Spleen (tissue), 11 donors: ENCODE measurements around the gene CNPY4. TPM values are rescaled to one million over a fixed set of nuclear protein-coding genes. Genes with fewer than 3 reads are reported as not detected.
A peak's percentile ranks its signal among the peaks of the same experiment; 100 is the strongest.

ENCODE experiments used
- DNase-seq: peaks from one replicate; pipeline ENCODE4 v3.0.0-alpha.2; 2020
- H3K27ac ChIP-seq, 8 donors: fragments of 200-600 bp; sonication (generic) in 7 of 8; 1 replicate in 4 of 8; 2 replicates in 4 of 8; pipeline versions ENCODE4 v1.5.0 to v1.8.0; 2016 to 2021; ENCODE audit warnings: inconsistent platforms in 4 of 8, mild to moderate bottlenecking in 4 of 8, moderate library complexity in 1 of 8
- H3K27me3 ChIP-seq, 7 donors: fragments of 200-600 bp; sonication (generic) in 6 of 7; replicated peaks in 1 of 7; 1 replicate in 4 of 7; 2 replicates in 3 of 7; pipeline versions ENCODE4 v1.5.0 to v1.8.0; 2016 to 2021; ENCODE audit warnings: inconsistent platforms in 3 of 7, mild to moderate bottlenecking in 1 of 7
- H3K36me3 ChIP-seq, 6 donors: fragments of 200-600 bp; sonication (generic) in 5 of 6; 1 replicate in 4 of 6; 2 replicates in 2 of 6; pipeline versions ENCODE4 v1.5.0 to v1.8.0; 2016 to 2021; ENCODE audit warnings: inconsistent platforms in 2 of 6
- H3K4me1 ChIP-seq, 6 donors: fragments of 200-600 bp; sonication (generic) in 5 of 6; 1 replicate in 3 of 6; 2 replicates in 3 of 6; pipeline versions ENCODE4 v1.5.0 to v1.8.0; 2016 to 2021; ENCODE audit warnings: inconsistent platforms in 3 of 6
- H3K4me3 ChIP-seq, 8 donors: fragments of 200-600 bp; sonication (generic) in 7 of 8; 1 replicate in 4 of 8; 2 replicates in 4 of 8; pipeline versions ENCODE4 v1.5.0 to v1.8.0; 2016 to 2021; ENCODE audit warnings: inconsistent platforms in 4 of 8, mild to moderate bottlenecking in 4 of 8, moderate library complexity in 2 of 8
- H3K9me3 ChIP-seq, 8 donors: fragments of 200-600 bp; sonication (generic) in 7 of 8; 1 replicate in 4 of 8; 2 replicates in 4 of 8; pipeline versions ENCODE4 v1.5.0 to v1.8.0; 2016 to 2021; ENCODE audit warnings: inconsistent platforms in 4 of 8
- CTCF ChIP-seq, 11 experiments: fragments of 200-600 bp in 7 of 11; fragments of 450-650 bp in 4 of 11; sonication (generic) in 4 of 11; IDR thresholded peaks in 8 of 11; conservative IDR thresholded peaks in 3 of 11; 1 replicate in 7 of 11; 2 replicates in 4 of 11; pipeline versions ENCODE4 v1.4.0 to v1.8.0; 2016 to 2021; ENCODE audit warnings: antibody characterized with exemption in 11 of 11, inconsistent platforms in 4 of 11, mild to moderate bottlenecking in 1 of 11
- POLR2A ChIP-seq, 3 donors: fragments of 450-650 bp; IDR thresholded peaks; one replicate each; pipeline ENCODE4 v1.5.1; 2017; ENCODE audit warnings: antibody characterized with exemption in 3 of 3, mild to moderate bottlenecking in 1 of 3
- POLR2AphosphoS5 ChIP-seq, 3 donors: sonication (generic); formaldehyde crosslinking; IDR thresholded peaks; one replicate each; pipeline ENCODE4 v1.5.1; 2017; ENCODE audit warnings: antibody characterized with exemption in 3 of 3
- WGBS, 5 donors: extraction: QIAGEN DNeasy Blood & Tissue Kit in 3 of 5; methylation state at CpG; one replicate each; pipeline versions ENCODE4 v1.1.5 to v1.1.7; 2013 to 2018; 5-methylcytosine and 5-hydroxymethylcytosine counted together
- intact Hi-C: fragments of 100-400 bp; cut with DNase I; formaldehyde crosslinking; loops from one replicate; pipeline ENCODE4 v1.15.0; 2023; ENCODE audit warnings: low total_unique reads
- polyA plus RNA-seq, 3 donors: library from polyadenylated mRNA; stranded (reverse); fragments of 200-250 nt; gene quantifications; one replicate each; pipeline ENCODE4 v1.2.1, GENCODE V29; 2013
- total RNA-seq, 7 donors: library from RNA; depleted of rRNA in 3 of 7; stranded (reverse); fragments of >200 nt in 3 of 7; fragmentation: NEBNext Ultra II Directional in 4 of 7; extraction: Animal tissue kit (Norgen Biotek cat#: 25700) in 4 of 7; gene quantifications; one replicate each; pipeline versions ENCODE4 v1.1.0 to v1.2.1, GENCODE V29; 2016 to 2021
- donor health status: healthy with polysubstance abuse.
- donor health status: DM: no; HTN: no; CAD: no; lungs with moderate emphysema.
- donor health status: DM: no; HTN: no; CAD: no.
- donor health status: Bipolar disorder and iron deficiency.
- donor health status: healthy.
- donor health status: DM: no; HTN: no; CAD: no.
- donor health status: DM: yes; HTN: yes; CAD: no.

CNPY4 gene
- total and polyA plus RNA-seq, 10 donors, result 9.7 to 19.7 (median 13.8) TPM

- no peaks in the 10 kb centered on the region for H3K36me3 ChIP-seq
- peak overlapping the region in 2 of 8 donors; percentile 32 to 51 for H3K27ac ChIP-seq
- peaks cover 2 to 49% (median 22%) of the 10 kb centered on the region in 6 donors for H3K4me1 ChIP-seq
- TF ChIP-seq POLR2A (IDR thresholded peaks at IDR 0.05) (no peak), POLR2AphosphoS5 (IDR thresholded peaks at IDR 0.05) (no peak), CTCF (IDR thresholded peaks at IDR 0.05 in 8 of 11, conservative IDR thresholded peaks at IDR 0.05 in 3 of 11) (no peak)
- peak; percentile 73 for DNase-seq
- intact Hi-C loops, result no loop called here
- H3K4me3 ChIP-seq, result no peak overlapping the region
- 58 to 75% (median 70%) methylated on average over 5 to 6 of the region's 6 CpGs for WGBS, 5 donors
- no peaks in the 10 kb centered on the region for H3K9me3 ChIP-seq
- H3K27me3 ChIP-seq, result peaks cover 0 to 30% (median 13%) of the 10 kb centered on the region in 7 donors
Observed at GRCh38 chr7:100163006-100163531, 43.6 kb downstream of the CNPY4 start.

- no peak overlapping the region for H3K4me3 ChIP-seq
- TF ChIP-seq POLR2AphosphoS5 (IDR thresholded peaks at IDR 0.05) (no peak), CTCF (IDR thresholded peaks at IDR 0.05 in 8 of 11, conservative IDR thresholded peaks at IDR 0.05 in 3 of 11) (no peak), POLR2A (IDR thresholded peaks at IDR 0.05) (no peak)
- H3K27ac ChIP-seq, result peak overlapping the region in 2 of 8 donors; percentile 32 to 51
- peaks cover 10 to 51% (median 28%) of the 10 kb centered on the region in 6 donors for H3K4me1 ChIP-seq
- DNase-seq, result peak; percentile 53
- H3K9me3 ChIP-seq, result no peaks in the 10 kb centered on the region
- H3K36me3 ChIP-seq, result no peaks in the 10 kb centered on the region
- H3K27me3 ChIP-seq, result peaks cover 0 to 38% (median 13%) of the 10 kb centered on the region in 7 donors
- 87 to 93% (median 90%) methylated on average over 5 of the region's 5 CpGs for WGBS, 5 donors
- intact Hi-C loops, result no loop called here
Observed at GRCh38 chr7:100163871-100164270, 44.4 kb downstream of the CNPY4 start.

- no peak for DNase-seq
- H3K4me1 ChIP-seq, result peaks cover 16 to 67% (median 34%) of the 10 kb centered on the region in 6 donors
Observed at GRCh38 chr7:100166317-100166940, 47.0 kb downstream of the CNPY4 start.

More at GRCh38 chr7:100166317-100166940, 47.0 kb downstream of the CNPY4 start:
- no peak for TF ChIP-seq CTCF (IDR thresholded peaks at IDR 0.05 in 8 of 11, conservative IDR thresholded peaks at IDR 0.05 in 3 of 11)
- no peak for TF ChIP-seq POLR2AphosphoS5 (IDR thresholded peaks at IDR 0.05)
- no peak for TF ChIP-seq POLR2A (IDR thresholded peaks at IDR 0.05)
- H3K27ac ChIP-seq, result peak overlapping the region in 2 of 8 donors; percentile 28 to 38
- H3K27me3 ChIP-seq, result peaks cover 0 to 64% (median 31%) of the 10 kb centered on the region in 7 donors
- H3K9me3 ChIP-seq, result no peaks in the 10 kb centered on the region
- WGBS, 5 donors, result 65 to 74% (median 69%) methylated on average over 16 of the region's 16 CpGs
- no peak overlapping the region for H3K4me3 ChIP-seq
- no peaks in the 10 kb centered on the region for H3K36me3 ChIP-seq
- intact Hi-C loops, result no loop called here
